Liver (tissue), 9 donors: Measurements from ENCODE around the gene RRAGB. TPM values are rescaled to one million over a fixed set of nuclear protein-coding genes. Genes with fewer than 3 reads are reported as not detected.
"Not testable (repeated sequence)": the region's sequence is repeated elsewhere in the genome, so short reads cannot be mapped to it uniquely, and the experiment has no call there.

ENCODE experiments used
- DNase-seq: peaks from one replicate; pipeline ENCODE4 v3.0.0-alpha.2; 2017; ENCODE audit warnings: low spot score
- H3K27ac ChIP-seq, 2 donors: one replicate each; pipeline ENCODE4 v1.7.0; 2013; ENCODE audit warnings: inconsistent platforms in 2 of 2, low read length in 2 of 2, control low read depth in 1 of 2, low read depth in 1 of 2, mild to moderate bottlenecking in 1 of 2
- H3K27me3 ChIP-seq, 4 donors: one replicate each; pipeline versions ENCODE4 v1.6.1 to v1.7.0; 2013; ENCODE audit warnings: low read length in 3 of 4, inconsistent platforms in 1 of 4, mild to moderate bottlenecking in 1 of 4, moderate library complexity in 1 of 4; ENCODE audit not compliant: control insufficient read depth in 4 of 4, insufficient read depth in 4 of 4
- H3K36me3 ChIP-seq, 4 donors: one replicate each; pipeline versions ENCODE4 v1.6.1 to v1.7.0; 2013; ENCODE audit warnings: low read length in 3 of 4, mild to moderate bottlenecking in 3 of 4, low read depth in 1 of 4, moderate library complexity in 1 of 4; ENCODE audit not compliant: control insufficient read depth in 4 of 4, insufficient read depth in 3 of 4
- H3K4me1 ChIP-seq, 4 donors: one replicate each; pipeline versions ENCODE4 v1.6.1 to v1.7.0; 2013; ENCODE audit warnings: low read length in 3 of 4, mild to moderate bottlenecking in 3 of 4, moderate library complexity in 1 of 4; ENCODE audit not compliant: control insufficient read depth in 4 of 4, insufficient read depth in 4 of 4
- H3K4me3 ChIP-seq, 3 donors: one replicate each; pipeline versions ENCODE4 v1.6.1 to v1.7.0; 2013; ENCODE audit warnings: low read length in 3 of 3, control low read depth in 1 of 3, low read depth in 1 of 3, mild to moderate bottlenecking in 1 of 3
- H3K9ac ChIP-seq, 2 donors: one replicate each; pipeline ENCODE4 v1.7.0; 2013; ENCODE audit warnings: low read length in 2 of 2, mild to moderate bottlenecking in 2 of 2, moderate library complexity in 2 of 2, control low read depth in 1 of 2, low read depth in 1 of 2
- H3K9me3 ChIP-seq, 4 donors: one replicate each; pipeline versions ENCODE4 v1.6.1 to v1.7.0; 2013; ENCODE audit warnings: low read length in 3 of 4; ENCODE audit not compliant: control insufficient read depth in 4 of 4
- ATF3 ChIP-seq: IDR thresholded peaks from 2 replicates; pipeline ENCODE4 v1.6.1; 2016; ENCODE audit warnings: antibody characterized with exemption
- EGR1 ChIP-seq, 2 donors: IDR thresholded peaks; 2 replicates each; pipeline ENCODE4 v1.6.1; 2016 to 2018; ENCODE audit warnings: antibody characterized with exemption in 2 of 2, low read depth in 2 of 2
- FOXA1 ChIP-seq: IDR thresholded peaks from 2 replicates; pipeline ENCODE4 v1.6.1; 2016; ENCODE audit warnings: antibody characterized with exemption
- FOXA2 ChIP-seq: IDR thresholded peaks from 2 replicates; pipeline ENCODE4 v1.6.1; 2016; ENCODE audit warnings: antibody characterized with exemption
- GABPA ChIP-seq, 2 donors: IDR thresholded peaks in 1 of 2; conservative IDR thresholded peaks in 1 of 2; 2 replicates each; pipeline ENCODE4 v1.6.1; 2016; ENCODE audit warnings: antibody characterized with exemption in 2 of 2, mild to moderate bottlenecking in 1 of 2, moderate library complexity in 1 of 2
- HNF4A ChIP-seq, 2 donors: conservative IDR thresholded peaks; 2 replicates each; pipeline ENCODE4 v1.6.1; 2016; ENCODE audit warnings: antibody characterized with exemption in 2 of 2, mild to moderate bottlenecking in 2 of 2
- HNF4G ChIP-seq: IDR thresholded peaks from 2 replicates; pipeline ENCODE4 v1.6.1; 2016; ENCODE audit warnings: antibody characterized with exemption
- JUND ChIP-seq, 2 donors: IDR thresholded peaks; 2 replicates each; pipeline ENCODE4 v1.6.1; 2016; ENCODE audit warnings: antibody characterized with exemption in 2 of 2
- MAX ChIP-seq: IDR thresholded peaks from 2 replicates; pipeline ENCODE4 v1.6.1; 2016; ENCODE audit warnings: antibody characterized with exemption
- NR2F2 ChIP-seq: IDR thresholded peaks from 2 replicates; pipeline ENCODE4 v1.6.1; 2016; ENCODE audit warnings: antibody characterized with exemption
- RAD21 ChIP-seq, 2 donors: IDR thresholded peaks; 2 replicates each; pipeline ENCODE4 v1.6.1; 2016; ENCODE audit warnings: antibody characterized with exemption in 2 of 2, mild to moderate bottlenecking in 2 of 2
- REST ChIP-seq: IDR thresholded peaks from 2 replicates; pipeline ENCODE4 v1.6.1; 2016; ENCODE audit warnings: antibody characterized with exemption, mild to moderate bottlenecking
- RXRA ChIP-seq, 2 donors: IDR thresholded peaks; 2 replicates each; pipeline ENCODE4 v1.6.1; 2017 to 2018; ENCODE audit warnings: antibody characterized with exemption in 2 of 2, mild to moderate bottlenecking in 1 of 2
- SP1 ChIP-seq: IDR thresholded peaks from 2 replicates; pipeline ENCODE4 v1.6.1; 2018; ENCODE audit warnings: antibody characterized with exemption, mild to moderate bottlenecking
- TAF1 ChIP-seq: conservative IDR thresholded peaks from 2 replicates; pipeline ENCODE4 v1.6.1; 2016; ENCODE audit warnings: antibody characterized with exemption, mild to moderate bottlenecking
- YY1 ChIP-seq: IDR thresholded peaks from 2 replicates; pipeline ENCODE4 v1.6.1; 2016; ENCODE audit warnings: antibody characterized with exemption, mild to moderate bottlenecking
- whole genome bisulfite sequencing: extraction: QIAGEN DNeasy Blood & Tissue Kit; methylation state at CpG from one replicate; pipeline ENCODE4 v1.1.7; 2013; 5-methylcytosine and 5-hydroxymethylcytosine counted together
- polyA plus RNA-seq, 2 donors: library from polyadenylated mRNA; stranded (reverse) in 1 of 2; unstranded in 1 of 2; fragments of 200-250 nt in 1 of 2; fragments of >200 nt in 1 of 2; fragmentation: Nextera tagmentation in 1 of 2; extraction: Ambion mirVana in 1 of 2; gene quantifications; one replicate each; pipeline versions ENCODE4 v1.2.1 to v1.2.3, GENCODE V29; 2013 to 2015
- total RNA-seq, 2 donors: library from RNA; depleted of rRNA; stranded (reverse); fragments of >200 nt; gene quantifications; one replicate each; pipeline ENCODE4 v1.2.3, GENCODE V29; 2014
- TF ChIP-seq, protein P1 (sequence below): IDR thresholded peaks from 2 replicates; pipeline ENCODE4 v1.6.1; 2016; ENCODE audit warnings: antibody characterized with exemption
- donor health status: healthy.
- donor health status: healthy.
- donor health status: healthy.
- donor health status: healthy.
- donor health status: healthy.

RRAGB gene
- total and polyA plus RNA-seq, 4 donors: 2.8 to 10.3 (median 8.1) TPM

DNA sequence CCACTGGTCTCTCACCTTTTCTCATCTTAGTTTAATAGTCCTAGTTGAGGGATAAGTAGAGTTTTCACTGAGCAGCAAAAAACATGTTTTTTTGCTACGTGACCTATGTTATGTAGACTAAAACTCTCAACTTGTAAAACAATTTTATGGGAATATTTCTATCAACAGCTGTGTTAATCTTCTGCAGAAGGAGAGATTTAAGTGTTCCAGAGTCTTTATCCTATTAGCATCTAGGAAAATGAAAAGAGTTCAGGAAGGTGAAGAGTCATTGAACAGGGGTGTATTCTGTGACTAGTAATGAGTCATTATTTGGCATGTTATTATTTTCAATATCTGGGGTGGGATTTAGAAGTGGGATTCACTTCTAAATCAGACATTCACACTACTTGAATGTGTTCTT, 41.9 kb downstream of the RRAGB start:
- no peak for TF ChIP-seq NR2F2
- no peak for TF ChIP-seq EGR1 (IDR thresholded peaks at IDR 0.05; ENCODE audit: low read depth in 2 of 2)
- TF ChIP-seq GABPA (IDR thresholded peaks at IDR 0.05 in 1 of 2, conservative IDR thresholded peaks at IDR 0.05 in 1 of 2): no peak
- H3K27ac ChIP-seq: no peak overlapping the region
- DNase-seq: no peak
- peaks cover 0 to 7% (median 6%) of the 10 kb centered on the region in 4 donors for H3K36me3 ChIP-seq
- H3K9ac ChIP-seq: no peak overlapping the region
- 96% methylated on average over 1 of the region's 1 CpG for WGBS
- no peaks in the 10 kb centered on the region for H3K27me3 ChIP-seq
- no peaks in the 10 kb centered on the region for H3K9me3 ChIP-seq
- H3K4me3 ChIP-seq: no peak overlapping the region
- no peaks in the 10 kb centered on the region for H3K4me1 ChIP-seq

GRCh38 chrX:55767100-55767499, 49.6 kb downstream of the RRAGB start:
- Histone ChIP-seq H3K4me1 (no peaks in the 10 kb centered on the region), H3K9me3 (no peaks in the 10 kb centered on the region), H3K4me3 (no peak overlapping the region), H3K36me3 (no peaks in the 10 kb centered on the region), H3K9ac (no peak overlapping the region), H3K27me3 (no peaks in the 10 kb centered on the region), H3K27ac (no peak overlapping the region)
- TF ChIP-seq, protein P1, sequence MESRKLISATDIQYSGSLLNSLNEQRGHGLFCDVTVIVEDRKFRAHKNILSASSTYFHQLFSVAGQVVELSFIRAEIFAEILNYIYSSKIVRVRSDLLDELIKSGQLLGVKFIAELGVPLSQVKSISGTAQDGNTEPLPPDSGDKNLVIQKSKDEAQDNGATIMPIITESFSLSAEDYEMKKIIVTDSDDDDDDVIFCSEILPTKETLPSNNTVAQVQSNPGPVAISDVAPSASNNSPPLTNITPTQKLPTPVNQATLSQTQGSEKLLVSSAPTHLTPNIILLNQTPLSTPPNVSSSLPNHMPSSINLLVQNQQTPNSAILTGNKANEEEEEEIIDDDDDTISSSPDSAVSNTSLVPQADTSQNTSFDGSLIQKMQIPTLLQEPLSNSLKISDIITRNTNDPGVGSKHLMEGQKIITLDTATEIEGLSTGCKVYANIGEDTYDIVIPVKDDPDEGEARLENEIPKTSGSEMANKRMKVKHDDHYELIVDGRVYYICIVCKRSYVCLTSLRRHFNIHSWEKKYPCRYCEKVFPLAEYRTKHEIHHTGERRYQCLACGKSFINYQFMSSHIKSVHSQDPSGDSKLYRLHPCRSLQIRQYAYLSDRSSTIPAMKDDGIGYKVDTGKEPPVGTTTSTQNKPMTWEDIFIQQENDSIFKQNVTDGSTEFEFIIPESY: no peak
- TF ChIP-seq FOXA2 (no peak), NR2F2 (no peak), HNF4G (no peak), RXRA (IDR thresholded peaks at IDR 0.05) (no peak), TAF1 (no peak), FOXA1 (no peak), YY1 (no peak), JUND (IDR thresholded peaks at IDR 0.05) (no peak), RAD21 (IDR thresholded peaks at IDR 0.05) (no peak), GABPA (IDR thresholded peaks at IDR 0.05 in 1 of 2, conservative IDR thresholded peaks at IDR 0.05 in 1 of 2) (no peak)
- no peak for DNase-seq
- 91% methylated on average over 1 of the region's 1 CpG for WGBS

GRCh38 chrX:55774419-55774818, 56.9 kb downstream of the RRAGB start:
- not testable (repeated sequence) for DNase-seq, H3K4me3 ChIP-seq, H3K9ac ChIP-seq, H3K4me1 ChIP-seq, H3K27me3 ChIP-seq, H3K27ac ChIP-seq, H3K9me3 ChIP-seq, H3K36me3 ChIP-seq
- 74% methylated on average over 6 of the region's 6 CpGs for WGBS

- Histone ChIP-seq H3K4me1 (no peaks in the 10 kb centered on the region), H3K27me3 (no peaks in the 10 kb centered on the region), H3K9ac (no peak overlapping the region), H3K36me3 (no peaks in the 10 kb centered on the region), H3K27ac (no peak overlapping the region), H3K4me3 (no peak overlapping the region), H3K9me3 (no peaks in the 10 kb centered on the region)
- 99% methylated on average over 2 of the region's 2 CpGs for WGBS
- DNase-seq: no peak
- TF ChIP-seq FOXA2 (no peak), GABPA (IDR thresholded peaks at IDR 0.05 in 1 of 2, conservative IDR thresholded peaks at IDR 0.05 in 1 of 2) (no peak), REST (no peak), HNF4G (no peak), YY1 (no peak), FOXA1 (no peak), ATF3 (no peak), EGR1 (IDR thresholded peaks at IDR 0.05; ENCODE audit: low read depth in 2 of 2) (no peak), JUND (IDR thresholded peaks at IDR 0.05) (no peak), HNF4A (conservative IDR thresholded peaks at IDR 0.05) (no peak), SP1 (no peak), NR2F2 (no peak), MAX (no peak)
- TF ChIP-seq, protein P1: no peak
Measured at GRCh38 chrX:55777596-55777995, 60.0 kb downstream of the RRAGB start.
